Parathyroid adenoma (tissue), 2 donors: Measurements from ENCODE around the gene LRRN4CL.
"Not testable (repeated sequence)": the region's sequence is repeated elsewhere in the genome, so short reads cannot be mapped to it uniquely, and the experiment has no call there.

Experiments used
- H2AFZ ChIP-seq: fragments of 300-600 bp; sonication (generic); one replicate; pipeline ENCODE4 v1.7.0; 2017; ENCODE audit warnings: antibody characterized with exemption, mild to moderate bottlenecking
- H3K27ac ChIP-seq: fragments of 300-600 bp; sonication (generic); one replicate; pipeline ENCODE4 v1.7.0; 2017
- H3K27me3 ChIP-seq: fragments of 300-600 bp; sonication (generic); one replicate; pipeline ENCODE4 v1.7.0; 2017; ENCODE audit warnings: low read length; ENCODE audit not compliant: control insufficient read depth, insufficient read depth
- H3K36me3 ChIP-seq: fragments of 300-600 bp; sonication (generic); one replicate; pipeline ENCODE4 v1.7.0; 2017; ENCODE audit warnings: low read length; ENCODE audit not compliant: control insufficient read depth, insufficient read depth
- H3K4me1 ChIP-seq: fragments of 300-600 bp; sonication (generic); one replicate; pipeline ENCODE4 v1.7.0; 2017; ENCODE audit warnings: control low read depth
- H3K4me2 ChIP-seq: fragments of 300-600 bp; sonication (generic); one replicate; pipeline ENCODE4 v1.7.0; 2017; ENCODE audit warnings: low read length
- H3K4me3 ChIP-seq: fragments of 300-600 bp; sonication (generic); one replicate; pipeline ENCODE4 v1.7.0; 2017; ENCODE audit warnings: low read depth, low read length
- H3K79me2 ChIP-seq: fragments of 300-600 bp; sonication (generic); one replicate; pipeline ENCODE4 v1.7.0; 2017; ENCODE audit warnings: control low read depth
- H3K9ac ChIP-seq: fragments of 300-600 bp; sonication (generic); one replicate; pipeline ENCODE4 v1.7.0; 2017; ENCODE audit warnings: mild to moderate bottlenecking
- H3K9me3 ChIP-seq: fragments of 300-600 bp; sonication (generic); one replicate; pipeline ENCODE4 v1.7.0; 2017; ENCODE audit warnings: low read length; ENCODE audit not compliant: control insufficient read depth
- TF ChIP-seq, protein P1 (sequence below): fragments of 300-600 bp; sonication (generic); IDR thresholded peaks from one replicate; pipeline ENCODE4 v1.7.0; 2017; ENCODE audit warnings: antibody characterized with exemption, mild to moderate bottlenecking
- donor health status: primary hyperparathyroidism.

Gene LRRN4CL

DNA sequence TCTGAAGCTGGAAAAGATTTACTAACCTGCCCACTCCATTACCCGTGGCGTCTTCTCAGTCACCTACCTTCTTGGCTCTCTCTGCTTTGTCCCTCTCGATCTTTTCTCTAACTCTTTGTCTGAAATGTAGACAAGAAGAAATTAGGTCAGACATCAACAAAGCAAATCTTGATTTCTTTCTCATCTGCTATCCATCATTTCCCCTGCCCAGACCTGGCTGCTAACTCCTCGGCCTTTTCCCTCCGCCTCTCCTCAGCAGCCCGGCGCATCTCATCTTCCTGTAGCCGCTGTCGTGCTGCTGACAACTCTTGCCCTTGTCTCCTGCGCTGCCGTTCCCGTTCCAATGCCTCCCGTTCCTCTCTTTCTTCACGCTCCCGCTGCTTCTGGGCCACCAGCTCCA, 11.6 kb downstream of the LRRN4CL start:
- H2AFZ ChIP-seq = no peak overlapping the region
- no peaks in the 10 kb centered on the region for H3K9me3 ChIP-seq
- peak overlapping the region; percentile 77 for H3K4me2 ChIP-seq
- H3K4me3 ChIP-seq = peak overlapping the region; percentile 33
- no peak overlapping the region for H3K9ac ChIP-seq
- H3K79me2 ChIP-seq = no peaks in the 10 kb centered on the region
- peaks cover 3% of the 10 kb centered on the region for H3K4me1 ChIP-seq
- H3K36me3 ChIP-seq = no peaks in the 10 kb centered on the region
- TF ChIP-seq, protein P1, sequence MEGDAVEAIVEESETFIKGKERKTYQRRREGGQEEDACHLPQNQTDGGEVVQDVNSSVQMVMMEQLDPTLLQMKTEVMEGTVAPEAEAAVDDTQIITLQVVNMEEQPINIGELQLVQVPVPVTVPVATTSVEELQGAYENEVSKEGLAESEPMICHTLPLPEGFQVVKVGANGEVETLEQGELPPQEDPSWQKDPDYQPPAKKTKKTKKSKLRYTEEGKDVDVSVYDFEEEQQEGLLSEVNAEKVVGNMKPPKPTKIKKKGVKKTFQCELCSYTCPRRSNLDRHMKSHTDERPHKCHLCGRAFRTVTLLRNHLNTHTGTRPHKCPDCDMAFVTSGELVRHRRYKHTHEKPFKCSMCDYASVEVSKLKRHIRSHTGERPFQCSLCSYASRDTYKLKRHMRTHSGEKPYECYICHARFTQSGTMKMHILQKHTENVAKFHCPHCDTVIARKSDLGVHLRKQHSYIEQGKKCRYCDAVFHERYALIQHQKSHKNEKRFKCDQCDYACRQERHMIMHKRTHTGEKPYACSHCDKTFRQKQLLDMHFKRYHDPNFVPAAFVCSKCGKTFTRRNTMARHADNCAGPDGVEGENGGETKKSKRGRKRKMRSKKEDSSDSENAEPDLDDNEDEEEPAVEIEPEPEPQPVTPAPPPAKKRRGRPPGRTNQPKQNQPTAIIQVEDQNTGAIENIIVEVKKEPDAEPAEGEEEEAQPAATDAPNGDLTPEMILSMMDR = no peak
- H3K27me3 ChIP-seq = no peaks in the 10 kb centered on the region
- no peak overlapping the region for H3K27ac ChIP-seq

DNA sequence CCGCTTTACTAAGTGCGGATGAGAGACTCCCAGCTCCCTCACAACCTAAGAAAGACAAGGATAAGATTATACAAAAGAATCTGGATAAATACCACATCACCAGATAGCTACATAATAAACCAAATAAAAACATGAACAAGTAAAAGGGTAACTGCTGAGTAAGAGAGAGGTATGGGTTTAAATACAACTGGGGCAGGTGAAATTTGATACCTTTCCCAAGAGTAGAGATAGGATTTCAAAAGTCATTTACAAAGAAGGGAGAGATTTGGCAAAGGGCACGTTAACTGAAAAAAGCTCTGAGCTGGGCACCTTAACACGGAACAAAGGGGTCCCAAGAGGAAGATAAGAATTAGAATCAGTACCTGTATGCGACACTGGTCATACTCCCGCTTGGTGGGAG, 12.2 kb downstream of the LRRN4CL start:
- Histone ChIP-seq H3K27ac (no peak overlapping the region), H3K79me2 (no peaks in the 10 kb centered on the region), H3K4me2 (peak overlapping the region; percentile 77), H2AFZ (no peak overlapping the region), H3K36me3 (no peaks in the 10 kb centered on the region), H3K4me3 (peak overlapping the region; percentile 33), H3K9ac (no peak overlapping the region), H3K9me3 (no peaks in the 10 kb centered on the region), H3K4me1 (peaks cover 3% of the 10 kb centered on the region), H3K27me3 (no peaks in the 10 kb centered on the region)
- TF ChIP-seq, protein P1 = no peak

DNA sequence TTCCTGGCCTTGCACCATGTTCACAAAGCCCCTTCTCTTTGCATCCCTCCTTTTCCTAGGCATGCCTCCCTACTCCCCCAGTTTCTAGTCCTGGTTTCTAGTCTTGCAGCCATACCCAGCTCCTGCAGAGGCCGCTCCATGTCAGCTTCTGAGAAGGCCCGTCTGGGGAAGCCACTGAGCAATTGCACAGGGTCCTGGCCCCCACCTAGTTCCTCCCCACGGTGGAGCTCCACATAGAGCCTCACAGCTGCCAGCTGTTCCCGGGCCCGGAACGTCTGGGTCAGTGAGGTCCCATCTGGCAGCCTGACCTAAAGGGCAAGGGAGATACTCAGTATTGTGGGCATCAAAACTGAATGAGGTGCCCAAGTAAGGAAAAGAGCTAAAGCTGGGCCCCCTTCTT, 12.6 kb downstream of the LRRN4CL start:
- no peaks in the 10 kb centered on the region for H3K9me3 ChIP-seq
- H3K79me2 ChIP-seq = no peaks in the 10 kb centered on the region
- peak overlapping the region; percentile 33 for H3K4me3 ChIP-seq
- TF ChIP-seq, protein P1 = no peak
- no peaks in the 10 kb centered on the region for H3K36me3 ChIP-seq
- no peak overlapping the region for H2AFZ ChIP-seq
- H3K27ac ChIP-seq = no peak overlapping the region
- H3K4me2 ChIP-seq = peak overlapping the region; percentile 77
- no peaks in the 10 kb centered on the region for H3K27me3 ChIP-seq
- H3K9ac ChIP-seq = no peak overlapping the region
- H3K4me1 ChIP-seq = peaks cover 3% of the 10 kb centered on the region

DNA sequence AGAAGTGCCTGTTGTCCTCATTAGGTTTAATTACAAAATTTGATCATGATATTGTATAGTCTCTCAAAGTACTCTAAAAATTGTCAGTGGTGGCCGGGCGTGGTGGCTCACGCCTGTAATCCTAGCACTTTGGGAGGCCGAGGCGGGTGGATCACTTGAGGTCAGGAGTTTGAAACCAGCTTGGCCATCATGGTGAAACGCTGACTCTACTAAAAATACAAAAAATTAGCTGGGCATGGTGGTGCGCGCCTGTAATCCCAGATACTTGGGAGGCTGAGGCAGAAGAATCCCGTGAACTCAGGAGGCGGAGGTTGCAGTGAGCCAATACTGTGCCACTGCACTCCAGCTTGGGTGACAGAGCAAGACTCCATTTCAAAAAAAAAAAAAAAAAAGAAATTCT, 13.9 kb downstream of the LRRN4CL start:
- not testable (repeated sequence) for H3K27ac ChIP-seq, H3K9ac ChIP-seq, H3K9me3 ChIP-seq, H3K4me2 ChIP-seq, H2AFZ ChIP-seq, H3K27me3 ChIP-seq, H3K36me3 ChIP-seq, H3K4me1 ChIP-seq, H3K79me2 ChIP-seq, H3K4me3 ChIP-seq

DNA sequence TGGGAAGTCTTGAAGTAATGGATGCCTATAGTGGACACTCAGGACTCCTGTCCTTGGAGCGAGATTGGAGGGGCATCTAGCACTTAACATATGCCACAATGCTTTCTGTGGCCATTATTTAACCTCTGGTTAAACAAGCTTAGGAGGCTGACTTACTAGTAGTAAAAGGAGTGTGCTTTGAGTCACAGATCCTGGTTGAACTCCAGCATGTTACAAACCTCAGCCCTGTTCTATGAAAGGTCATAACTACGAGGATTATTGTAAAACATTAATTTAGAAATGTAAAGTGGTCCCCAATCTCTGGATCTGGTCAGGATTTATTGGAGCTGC, 16.2 kb downstream of the LRRN4CL start:
- H3K27ac ChIP-seq = no peak overlapping the region

More for the DNA sequence above, 16.2 kb downstream of the LRRN4CL start:
- TF ChIP-seq, protein P1 = no peak
- Histone ChIP-seq H2AFZ (no peak overlapping the region), H3K9me3 (no peaks in the 10 kb centered on the region), H3K79me2 (no peaks in the 10 kb centered on the region), H3K36me3 (no peaks in the 10 kb centered on the region), H3K4me3 (no peak overlapping the region), H3K4me1 (peaks cover 4% of the 10 kb centered on the region), H3K4me2 (no peak overlapping the region), H3K9ac (no peak overlapping the region), H3K27me3 (no peaks in the 10 kb centered on the region)
